A549 (cell line): ENCODE results near the gene XPO6. TPM values are rescaled to one million over a fixed set of nuclear protein-coding genes. Genes with fewer than 3 reads are reported as not detected.

Experiments
- ATAC-seq, 2 experiments: fragments of 200-7000 bp in 1 of 2; fragments of >200 bp in 1 of 2; cut with Nextera tagmentation in 1 of 2; cut with Tn5 transposase in 1 of 2; 3 replicates each; pipeline versions ENCODE4 v1.8.0 to v1.9.1; 2018 to 2020; ENCODE audit warnings: mild to moderate bottlenecking in 1 of 2, moderate library complexity in 1 of 2
- CTCF ChIA-PET: fragments of 300-600 bp; sonication (Branson Sonifier 250); formaldehyde crosslinking; extraction: SDS; loops from one replicate; lab custom pipeline; 2021; ENCODE audit warnings: antibody characterized with exemption, inconsistent platforms; lab: Yijun Ruan, JAX
- POLR2A ChIA-PET: fragments of 350-600 bp; formaldehyde crosslinking; extraction: SDS; loops from one replicate; lab custom pipeline; 2021; ENCODE audit warnings: antibody characterized with exemption, inconsistent platforms; lab: Yijun Ruan, JAX
- DNase-seq, 2 experiments: peaks; one replicate each; pipeline versions ENCODE4 v3.0.0 to v3.0.0-alpha.2; 2011 to 2016; ENCODE audit warnings: low read depth in 1 of 2, low spot score in 1 of 2
- FAIRE-seq: peaks from 2 replicates; lab custom pipeline; 2011; peaks lifted over from hg19 to GRCh38; lab: Jason Lieb, UNC
- H3K27ac ChIP-seq, 2 experiments: fragments of >200 bp; sonication (Bioruptor Twin); formaldehyde crosslinking; 3 replicates each; pipeline ENCODE4 v1.5.1; 2016 to 2017
- H3K4me1 ChIP-seq: fragments of >200 bp; sonication (Bioruptor Twin); formaldehyde crosslinking; 3 replicates; pipeline ENCODE4 v1.6.1; 2016
- H3K4me2 ChIP-seq: fragments of >200 bp; sonication (Bioruptor Twin); formaldehyde crosslinking; 3 replicates; pipeline ENCODE4 v1.6.1; 2016
- H3K4me3 ChIP-seq: fragments of >200 bp; sonication (Bioruptor Twin); formaldehyde crosslinking; 3 replicates; pipeline ENCODE4 v1.5.1; 2016
- H3K9me3 ChIP-seq: fragments of >200 bp; sonication (Bioruptor Twin); formaldehyde crosslinking; 3 replicates; pipeline ENCODE4 v1.6.1; 2016
- CHD4 ChIP-seq: fragments of 200-600 bp; sonication (generic); IDR thresholded peaks from 2 replicates; pipeline ENCODE4 v1.6.1; 2016; ENCODE audit warnings: antibody characterized with exemption, mild to moderate bottlenecking, borderline replicate concordance
- EHF ChIP-seq: fragments of 250-450 bp; sonication (Bioruptor Pico); IDR thresholded peaks from 2 replicates; pipeline ENCODE4 v1.5.0; 2020; ENCODE audit warnings: mild to moderate bottlenecking
- EHMT2 ChIP-seq: fragments of 200-600 bp; sonication (generic); IDR thresholded peaks from 2 replicates; pipeline ENCODE4 v1.6.1; 2016; ENCODE audit warnings: antibody characterized with exemption, low read depth, mild to moderate bottlenecking, moderate library complexity
- EP300 ChIP-seq, 2 experiments: fragments of >200 bp; sonication (Bioruptor Twin); formaldehyde crosslinking; IDR thresholded peaks; 2 replicates in 1 of 2; 3 replicates in 1 of 2; pipeline ENCODE4 v1.6.1; 2016 to 2017
- GATA3 ChIP-seq: IDR thresholded peaks from 2 replicates; pipeline ENCODE4 v1.6.1; 2012; ENCODE audit warnings: borderline replicate concordance
- HDAC2 ChIP-seq: fragments of 200-600 bp; sonication (generic); IDR thresholded peaks from 2 replicates; pipeline ENCODE4 v1.6.1; 2016
- HEYL ChIP-seq: fragments of 250-450 bp; sonication (Bioruptor Pico); IDR thresholded peaks from 2 replicates; pipeline ENCODE4 v1.8.0; 2021; ENCODE audit warnings: mild to moderate bottlenecking, moderate library complexity
- HOXB13 ChIP-seq: fragments of 250-450 bp; sonication (Bioruptor Pico); IDR thresholded peaks from 2 replicates; pipeline ENCODE4 v1.5.0; 2020; ENCODE audit warnings: low read depth, mild to moderate bottlenecking, moderate library complexity
- JUNB ChIP-seq: fragments of >200 bp; sonication (Bioruptor Twin); formaldehyde crosslinking; IDR thresholded peaks from 2 replicates; pipeline ENCODE4 v1.6.1; 2016
- KDM1A ChIP-seq: fragments of 200-600 bp; sonication (generic); IDR thresholded peaks from 2 replicates; pipeline ENCODE4 v1.6.1; 2016; ENCODE audit warnings: low read depth, mild to moderate bottlenecking
- MAZ ChIP-seq: fragments of 150-350 bp; IDR thresholded peaks from 2 replicates; pipeline ENCODE4 v1.6.1; 2014; ENCODE audit warnings: antibody characterized with exemption, low read depth, low read length, borderline replicate concordance
- NFE2L2 ChIP-seq: fragments of 150-350 bp; conservative IDR thresholded peaks from 2 replicates; pipeline ENCODE4 v1.6.1; 2014; ENCODE audit warnings: low read length
- NPAS2 ChIP-seq: fragments of 250-450 bp; sonication (Bioruptor Pico); IDR thresholded peaks from 2 replicates; pipeline ENCODE4 v1.8.0; 2022; ENCODE audit warnings: mild to moderate bottlenecking, moderate library complexity, borderline replicate concordance
- NR3C1 ChIP-seq: fragments of >200 bp; sonication (Bioruptor Twin); formaldehyde crosslinking; IDR thresholded peaks from 3 replicates; pipeline ENCODE4 v1.6.1; 2017
- PHF8 ChIP-seq: fragments of 200-600 bp; sonication (generic); IDR thresholded peaks from 2 replicates; pipeline ENCODE4 v1.6.1; 2016; ENCODE audit warnings: low read depth, mild to moderate bottlenecking, antibody characterized with exemption, moderate library complexity, borderline replicate concordance
- RARB ChIP-seq: fragments of 250-450 bp; sonication (Bioruptor Pico); IDR thresholded peaks from 2 replicates; pipeline ENCODE4 v1.8.0; 2021; ENCODE audit warnings: mild to moderate bottlenecking, moderate library complexity
- RFX5 ChIP-seq: fragments of 450-650 bp; IDR thresholded peaks from 2 replicates; pipeline ENCODE4 v1.7.1; 2014; ENCODE audit warnings: antibody characterized with exemption, mild to moderate bottlenecking, moderate library complexity
- SREBF2 ChIP-seq: fragments of 450-650 bp; IDR thresholded peaks from 2 replicates; pipeline ENCODE4 v1.6.1; 2014; ENCODE audit warnings: mild to moderate bottlenecking, moderate library complexity
- TP53 ChIP-seq: fragments of 250-450 bp; sonication (Bioruptor Pico); IDR thresholded peaks from 2 replicates; pipeline ENCODE4 v1.5.0; 2021; ENCODE audit warnings: mild to moderate bottlenecking, moderate library complexity
- ZC3H11A ChIP-seq: fragments of 450-650 bp; IDR thresholded peaks from 2 replicates; pipeline ENCODE4 v1.6.1; 2014; ENCODE audit warnings: antibody characterized with exemption, mild to moderate bottlenecking
- ZFP36 ChIP-seq: fragments of 450-650 bp; IDR thresholded peaks from 2 replicates; pipeline ENCODE4 v1.6.1; 2014; ENCODE audit warnings: borderline replicate concordance; ENCODE audit not compliant: partially characterized antibody
- ZNF302 ChIP-seq: fragments of 250-450 bp; sonication (Bioruptor Pico); IDR thresholded peaks from 2 replicates; pipeline ENCODE4 v1.9.0; 2021; ENCODE audit warnings: inconsistent platforms, mild to moderate bottlenecking, moderate library complexity
- WGBS: methylation state at CpG from one replicate; pipeline ENCODE4 v1.1.6; 2017; ENCODE audit errors: missing lambda C conversion rate; 5-methylcytosine and 5-hydroxymethylcytosine counted together
- polyA plus RNA-seq, 4 experiments: library from polyadenylated mRNA; depleted of rRNA in 3 of 4; stranded (reverse); fragments of >200 nt; fragmentation: RNase III in 1 of 4; extraction: RNeasy Plus Mini Kit Qiagen cat#74134 plus additional on column Dnase treatment in 1 of 4; gene quantifications; 2 replicates in 3 of 4; 3 replicates in 1 of 4; pipeline ENCODE4 v1.2.3, GENCODE V29; 2011 to 2017
- TF ChIP-seq, protein P1 (sequence below): IDR thresholded peaks from 2 replicates; pipeline ENCODE4 v1.6.1; 2012; ENCODE audit warnings: low read depth, borderline replicate concordance
- TF ChIP-seq, protein P2 (sequence below): IDR thresholded peaks from 2 replicates; pipeline ENCODE4 v1.6.1; 2012
- TF ChIP-seq, protein P3 (sequence below): fragments of >200 bp; sonication (Bioruptor Twin); formaldehyde crosslinking; IDR thresholded peaks from 2 replicates; pipeline ENCODE4 v1.6.1; 2016
- TF ChIP-seq, protein P4 (sequence below): fragments of >200 bp; sonication (Bioruptor Twin); formaldehyde crosslinking; IDR thresholded peaks from 3 replicates; pipeline ENCODE4 v1.5.1; 2016

The XPO6 gene
- polyA plus RNA-seq, 2 of the 4 experiments (the other 2 are of a cell fraction): 63.0 to 108 TPM

- ATAC-seq: no peak
- H3K9me3 ChIP-seq: peaks cover 12% of the 10 kb centered on the region
- CTCF ChIA-PET: interaction anchor here (1.0 kb wide), 1 partner anchor 18 kb away, joined by 4 read pairs; no protein-coding TSS in a partner anchor
- no peaks in the 10 kb centered on the region for H3K4me1 ChIP-seq
- no peak overlapping the region for H3K4me3 ChIP-seq
- H3K27ac ChIP-seq: no peak overlapping the region
- H3K4me2 ChIP-seq: no peak overlapping the region
- no peak for FAIRE-seq
- TF ChIP-seq HEYL (no peak), ZNF302 (CRISPR knock-in tag) (no peak), JUNB (no peak), RFX5 (no peak), NPAS2 (CRISPR knock-in tag) (no peak), KDM1A (no peak), RARB (CRISPR knock-in tag) (no peak), PHF8 (no peak), NR3C1 (no peak), EHMT2 (no peak), MAZ (no peak), ZC3H11A (no peak), HDAC2 (no peak)
- TF ChIP-seq, protein P1, sequence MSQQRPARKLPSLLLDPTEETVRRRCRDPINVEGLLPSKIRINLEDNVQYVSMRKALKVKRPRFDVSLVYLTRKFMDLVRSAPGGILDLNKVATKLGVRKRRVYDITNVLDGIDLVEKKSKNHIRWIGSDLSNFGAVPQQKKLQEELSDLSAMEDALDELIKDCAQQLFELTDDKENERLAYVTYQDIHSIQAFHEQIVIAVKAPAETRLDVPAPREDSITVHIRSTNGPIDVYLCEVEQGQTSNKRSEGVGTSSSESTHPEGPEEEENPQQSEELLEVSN: no peak
- 85% methylated on average over 12 of the region's 12 CpGs for WGBS
- POLR2A ChIA-PET: no interaction called here
- no peak for DNase-seq
These were observed 44.1 kb upstream of the XPO6 start for GRCh38 chr16:28255838-28256237.

GRCh38 chr16:28254158-28254557 is 42.4 kb upstream of the XPO6 start:
- ATAC-seq: no peak
- ChIA-PET POLR2A (no interaction called here), CTCF (interaction anchor here (0.6 kb wide), 1 partner anchor 28 kb away, joined by 5 read pairs; no protein-coding TSS in a partner anchor)
- TF ChIP-seq, protein P2, sequence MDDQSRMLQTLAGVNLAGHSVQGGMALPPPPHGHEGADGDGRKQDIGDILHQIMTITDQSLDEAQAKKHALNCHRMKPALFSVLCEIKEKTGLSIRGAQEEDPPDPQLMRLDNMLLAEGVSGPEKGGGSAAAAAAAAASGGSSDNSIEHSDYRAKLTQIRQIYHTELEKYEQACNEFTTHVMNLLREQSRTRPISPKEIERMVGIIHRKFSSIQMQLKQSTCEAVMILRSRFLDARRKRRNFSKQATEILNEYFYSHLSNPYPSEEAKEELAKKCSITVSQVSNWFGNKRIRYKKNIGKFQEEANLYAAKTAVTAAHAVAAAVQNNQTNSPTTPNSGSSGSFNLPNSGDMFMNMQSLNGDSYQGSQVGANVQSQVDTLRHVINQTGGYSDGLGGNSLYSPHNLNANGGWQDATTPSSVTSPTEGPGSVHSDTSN: no peak
- no peak for TF ChIP-seq GATA3
- no peak for TF ChIP-seq TP53 (CRISPR knock-in tag)
- no peak for TF ChIP-seq HOXB13 (CRISPR knock-in tag)
- TF ChIP-seq, protein P3, sequence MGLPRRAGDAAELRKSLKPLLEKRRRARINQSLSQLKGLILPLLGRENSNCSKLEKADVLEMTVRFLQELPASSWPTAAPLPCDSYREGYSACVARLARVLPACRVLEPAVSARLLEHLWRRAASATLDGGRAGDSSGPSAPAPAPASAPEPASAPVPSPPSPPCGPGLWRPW: no peak
- TF ChIP-seq EHMT2: no peak
- no peak for TF ChIP-seq EP300 (IDR thresholded peaks at IDR 0.05)
- TF ChIP-seq ZFP36: no peak
- TF ChIP-seq CHD4: no peak
- TF ChIP-seq NFE2L2: no peak
- TF ChIP-seq EHF: no peak
- TF ChIP-seq, protein P4, sequence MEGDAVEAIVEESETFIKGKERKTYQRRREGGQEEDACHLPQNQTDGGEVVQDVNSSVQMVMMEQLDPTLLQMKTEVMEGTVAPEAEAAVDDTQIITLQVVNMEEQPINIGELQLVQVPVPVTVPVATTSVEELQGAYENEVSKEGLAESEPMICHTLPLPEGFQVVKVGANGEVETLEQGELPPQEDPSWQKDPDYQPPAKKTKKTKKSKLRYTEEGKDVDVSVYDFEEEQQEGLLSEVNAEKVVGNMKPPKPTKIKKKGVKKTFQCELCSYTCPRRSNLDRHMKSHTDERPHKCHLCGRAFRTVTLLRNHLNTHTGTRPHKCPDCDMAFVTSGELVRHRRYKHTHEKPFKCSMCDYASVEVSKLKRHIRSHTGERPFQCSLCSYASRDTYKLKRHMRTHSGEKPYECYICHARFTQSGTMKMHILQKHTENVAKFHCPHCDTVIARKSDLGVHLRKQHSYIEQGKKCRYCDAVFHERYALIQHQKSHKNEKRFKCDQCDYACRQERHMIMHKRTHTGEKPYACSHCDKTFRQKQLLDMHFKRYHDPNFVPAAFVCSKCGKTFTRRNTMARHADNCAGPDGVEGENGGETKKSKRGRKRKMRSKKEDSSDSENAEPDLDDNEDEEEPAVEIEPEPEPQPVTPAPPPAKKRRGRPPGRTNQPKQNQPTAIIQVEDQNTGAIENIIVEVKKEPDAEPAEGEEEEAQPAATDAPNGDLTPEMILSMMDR: no peak
- no peak for TF ChIP-seq NPAS2 (CRISPR knock-in tag)
- no peak for TF ChIP-seq SREBF2
- no peak for TF ChIP-seq RFX5
- no peak for TF ChIP-seq MAZ
- Histone ChIP-seq H3K4me3 (no peak overlapping the region), H3K27ac (no peak overlapping the region), H3K9me3 (peaks cover 12% of the 10 kb centered on the region), H3K4me2 (no peak overlapping the region), H3K4me1 (no peaks in the 10 kb centered on the region)
- DNase-seq: no peak
- WGBS: 90% methylated on average over 6 of the region's 6 CpGs
- FAIRE-seq: no peak
